Activated B cell treated with CpG ODN at 0.5 μM for 24 hours (primary cell): ENCODE data around the gene ZNF514. TPM values are rescaled to one million over a fixed set of nuclear protein-coding genes. Genes with fewer than 3 reads are reported as not detected.

Source experiments
- ATAC-seq: fragments of 200-7000 bp; cut with Tn5 transposase; one replicate; pipeline ENCODE4 v1.10.0; 2021; ENCODE audit warnings: low read depth, mild to moderate bottlenecking, moderate library complexity
- CTCF ChIA-PET: fragments of 350-600 bp; sonication (Branson Sonifier 250); formaldehyde crosslinking; loops from one replicate; lab custom pipeline; 2021; ENCODE audit warnings: antibody characterized with exemption; lab: Charles Lee
- POLR2A ChIA-PET: fragments of 350-600 bp; sonication (Branson Sonifier 250); formaldehyde crosslinking; loops from one replicate; lab custom pipeline; 2021; ENCODE audit warnings: antibody characterized with exemption; lab: Charles Lee
- DNase-seq: peaks from one replicate; pipeline ENCODE4 v3.0.0; 2022
- H3K27ac Mint-ChIP-seq: one replicate; pipeline ENCODE4 v1.8.0; 2020; ENCODE audit warnings: mixed read lengths
- H3K27me3 Mint-ChIP-seq: one replicate; pipeline ENCODE4 v1.8.0; 2021; ENCODE audit warnings: mixed read lengths
- H3K36me3 Mint-ChIP-seq: one replicate; pipeline ENCODE4 v1.8.0; 2021; ENCODE audit warnings: low read depth, mixed read lengths
- H3K4me1 Mint-ChIP-seq: one replicate; pipeline ENCODE4 v1.8.0; 2021; ENCODE audit warnings: mixed read lengths
- H3K4me3 Mint-ChIP-seq: one replicate; pipeline ENCODE4 v1.8.0; 2020; ENCODE audit warnings: mild to moderate bottlenecking, mixed read lengths
- H3K9me3 Mint-ChIP-seq: one replicate; pipeline ENCODE4 v1.8.0; 2020; ENCODE audit warnings: mixed read lengths
- intact Hi-C: fragments of 100-400 bp; cut with micrococcal nuclease; formaldehyde crosslinking; loops from one replicate; pipeline ENCODE4 v1.15.1; 2024
- total RNA-seq: library from RNA; stranded (reverse); gene quantifications from 2 replicates; pipeline ENCODE4 v1.2.3, GENCODE V29; 2022
- TF ChIP-seq, protein P1 (sequence below): fragments of 200-600 bp; IDR thresholded peaks from one replicate; pipeline ENCODE4 v1.8.0; 2022; ENCODE audit warnings: antibody characterized with exemption, mild to moderate bottlenecking

The ZNF514 gene
- total RNA-seq = 19.0 and 24.7 TPM in 2 replicates

DNA sequence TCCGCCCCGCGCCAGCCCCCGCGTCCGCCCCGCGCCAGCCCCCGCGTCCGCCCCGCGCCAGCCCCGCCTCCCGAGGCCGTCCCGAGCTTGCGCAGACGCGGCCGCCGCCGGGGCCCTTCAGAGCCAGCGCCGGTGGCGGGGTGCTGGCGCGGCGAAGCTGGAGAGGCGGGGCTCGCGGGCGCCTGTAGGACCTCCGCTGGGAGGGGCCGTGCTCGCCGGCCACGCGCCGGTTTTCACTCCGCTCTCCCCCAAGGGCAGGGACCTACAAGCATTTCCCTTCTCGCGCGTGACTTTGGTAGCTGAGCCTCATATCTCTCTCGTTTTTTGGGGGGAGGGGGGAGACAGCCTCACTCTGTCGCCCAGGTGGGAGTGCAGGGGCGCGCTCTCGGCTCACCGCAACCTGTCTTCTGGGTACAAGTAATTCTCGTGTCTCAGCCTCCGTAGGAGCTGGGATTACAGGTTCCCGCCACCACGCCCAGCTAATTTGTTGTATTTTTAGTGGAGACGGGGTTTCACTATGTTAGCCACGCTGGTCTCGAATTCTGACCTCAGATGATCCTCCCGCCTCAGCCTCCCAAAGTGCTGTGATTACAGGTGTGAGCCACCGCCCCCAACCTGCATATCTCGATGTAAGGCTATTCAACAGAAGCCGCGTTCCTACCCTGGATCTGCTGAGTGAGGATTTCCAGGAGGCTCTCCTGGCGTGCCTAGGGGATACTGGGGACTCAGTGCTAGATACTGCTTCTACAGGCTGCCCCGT is at the start of gene ZNF514:
TSS of gene ZNF514 (minus strand) at position 159 of the 760 bp plus-strand sequence. CDS start 6,595 bp downstream, outside the sequence.
- Mint-ChIP-seq H3K9me3 (peaks cover 2% of the 10 kb centered on the region), H3K4me3 (peak within 1 kb of the TSS; percentile 85), H3K36me3 (peaks cover 19% of the 10 kb centered on the region), H3K27ac (peak within 1 kb of the TSS; percentile 79), H3K27me3 (no peaks in the 10 kb centered on the region), H3K4me1 (peaks cover 21% of the 10 kb centered on the region)
- ChIA-PET POLR2A (interaction anchor here (0.6 to 3.5 kb wide), 2 partner anchors 39 to 243 kb away, joined by 3 to 37 read pairs; partner anchors contain the start of genes FAHD2A and MRPS5), CTCF (interaction anchor here (1.4 kb wide), 1 partner anchor 38 kb away, joined by 5 read pairs; the partner anchor contains the start of gene MRPS5)
- intact Hi-C loops = loop anchor here (1.0 kb wide), 1 partner anchor 38 kb away; no protein-coding TSS in a partner anchor
- peak; percentile 78 for DNase-seq
- ATAC-seq = peak; percentile 96
- TF ChIP-seq, protein P1, sequence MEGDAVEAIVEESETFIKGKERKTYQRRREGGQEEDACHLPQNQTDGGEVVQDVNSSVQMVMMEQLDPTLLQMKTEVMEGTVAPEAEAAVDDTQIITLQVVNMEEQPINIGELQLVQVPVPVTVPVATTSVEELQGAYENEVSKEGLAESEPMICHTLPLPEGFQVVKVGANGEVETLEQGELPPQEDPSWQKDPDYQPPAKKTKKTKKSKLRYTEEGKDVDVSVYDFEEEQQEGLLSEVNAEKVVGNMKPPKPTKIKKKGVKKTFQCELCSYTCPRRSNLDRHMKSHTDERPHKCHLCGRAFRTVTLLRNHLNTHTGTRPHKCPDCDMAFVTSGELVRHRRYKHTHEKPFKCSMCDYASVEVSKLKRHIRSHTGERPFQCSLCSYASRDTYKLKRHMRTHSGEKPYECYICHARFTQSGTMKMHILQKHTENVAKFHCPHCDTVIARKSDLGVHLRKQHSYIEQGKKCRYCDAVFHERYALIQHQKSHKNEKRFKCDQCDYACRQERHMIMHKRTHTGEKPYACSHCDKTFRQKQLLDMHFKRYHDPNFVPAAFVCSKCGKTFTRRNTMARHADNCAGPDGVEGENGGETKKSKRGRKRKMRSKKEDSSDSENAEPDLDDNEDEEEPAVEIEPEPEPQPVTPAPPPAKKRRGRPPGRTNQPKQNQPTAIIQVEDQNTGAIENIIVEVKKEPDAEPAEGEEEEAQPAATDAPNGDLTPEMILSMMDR = no peak

DNA sequence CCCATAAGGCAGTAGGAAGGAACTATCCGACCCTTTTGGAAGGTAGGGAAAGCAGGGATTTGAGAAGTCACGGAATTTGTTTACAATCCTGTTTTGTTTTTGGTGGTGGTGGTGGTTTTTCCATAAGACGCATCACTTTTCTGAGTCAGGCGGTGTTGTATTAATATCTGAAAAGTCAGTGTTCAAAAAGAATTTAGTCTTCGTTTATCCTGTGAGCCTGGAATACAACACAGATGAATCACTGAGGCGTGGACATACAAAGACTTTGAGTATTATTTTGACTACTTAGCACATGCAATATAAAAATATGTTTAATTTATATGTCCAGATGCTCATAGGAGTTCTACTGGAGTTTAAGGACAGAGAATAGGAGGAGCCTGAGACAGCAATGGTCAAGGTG is 48.5 kb upstream of the ZNF514 start:
- Mint-ChIP-seq H3K27me3 (no peaks in the 10 kb centered on the region), H3K4me3 (peak overlapping the region; percentile 94), H3K36me3 (peaks cover 40% of the 10 kb centered on the region), H3K4me1 (peaks cover 16% of the 10 kb centered on the region), H3K27ac (peak overlapping the region; percentile 50), H3K9me3 (peaks cover 13% of the 10 kb centered on the region)
- POLR2A ChIA-PET = no interaction called here
- intact Hi-C loops = loop anchor here (5.0 kb wide), 1 partner anchor 194 kb away; the partner anchor contains the start of gene FAHD2A
- no peak for DNase-seq
- CTCF ChIA-PET = no interaction called here
- no peak for ATAC-seq
- TF ChIP-seq, protein P1 = no peak

DNA sequence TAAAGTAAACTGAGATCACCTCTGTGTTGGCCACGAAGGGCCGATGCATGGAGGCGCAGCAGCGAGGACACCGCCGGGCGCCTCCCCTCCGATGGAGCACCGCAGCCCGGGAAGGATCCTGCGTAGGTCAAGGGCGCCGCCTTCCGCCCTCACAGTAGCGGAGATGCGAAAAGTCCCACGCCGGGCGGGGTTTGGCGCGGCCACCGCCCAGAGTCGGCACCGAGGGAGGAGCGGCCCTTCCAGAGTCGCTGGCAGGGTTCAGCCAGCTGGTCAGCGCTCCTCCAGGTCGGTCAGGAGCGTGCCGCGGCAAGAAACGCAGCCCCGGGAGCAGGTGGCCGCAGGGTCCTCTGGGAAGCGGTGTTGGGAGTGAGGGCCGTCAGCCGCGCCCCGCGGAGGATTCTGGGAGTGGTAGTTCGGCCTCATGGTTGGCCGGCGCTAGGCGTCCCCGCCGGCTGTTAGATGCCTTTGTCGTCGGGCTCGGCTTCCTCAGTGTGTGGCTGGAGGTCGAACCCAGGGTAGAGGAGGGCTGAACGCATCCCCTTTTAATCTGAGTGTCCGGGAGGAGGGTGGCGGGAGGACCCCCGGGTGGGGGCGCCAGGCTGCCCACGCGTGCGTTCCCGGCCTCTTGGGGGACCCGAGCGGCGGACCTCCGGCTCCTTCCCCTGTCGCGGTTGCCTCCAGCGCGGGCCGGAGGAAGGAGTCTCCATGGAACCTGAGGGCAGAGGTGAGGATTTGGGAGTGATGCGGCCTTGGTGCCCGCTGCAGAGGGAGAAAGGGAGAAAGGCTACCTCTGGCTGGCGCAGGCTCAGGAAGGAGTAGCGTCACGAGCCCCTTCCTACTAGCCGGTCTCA is 47.7 kb upstream of the ZNF514 start, which contains the start of gene ZNF892:
TSS of gene ZNF892 (plus strand) at position 411 of the 851 bp plus-strand sequence. CDS start at position 706, 295 bp downstream.
- peaks cover 8% of the 10 kb centered on the region for H3K9me3 Mint-ChIP-seq
- TF ChIP-seq, protein P1 = no peak
- ChIA-PET CTCF (no interaction called here), POLR2A (interaction anchor here (1.0 kb wide), 1 partner anchor 42 kb away, joined by 6 read pairs; the partner anchor contains the start of gene ZNF2)
- peak within 1 kb of the TSS; percentile 94 for H3K4me3 Mint-ChIP-seq
- intact Hi-C loops = loop anchor here (1.0 to 5.0 kb wide), 5 partner anchors 14 to 195 kb away; partner anchors contain the start of genes FAHD2A, MRPS5 and ZNF2
- peak within 1 kb of the TSS; percentile 79 for H3K27ac Mint-ChIP-seq
- H3K4me1 Mint-ChIP-seq = peaks cover 16% of the 10 kb centered on the region
- peak; percentile 81 for DNase-seq
- ATAC-seq = peak; percentile 97
- no peaks in the 10 kb centered on the region for H3K27me3 Mint-ChIP-seq
- H3K36me3 Mint-ChIP-seq = peaks cover 32% of the 10 kb centered on the region

DNA sequence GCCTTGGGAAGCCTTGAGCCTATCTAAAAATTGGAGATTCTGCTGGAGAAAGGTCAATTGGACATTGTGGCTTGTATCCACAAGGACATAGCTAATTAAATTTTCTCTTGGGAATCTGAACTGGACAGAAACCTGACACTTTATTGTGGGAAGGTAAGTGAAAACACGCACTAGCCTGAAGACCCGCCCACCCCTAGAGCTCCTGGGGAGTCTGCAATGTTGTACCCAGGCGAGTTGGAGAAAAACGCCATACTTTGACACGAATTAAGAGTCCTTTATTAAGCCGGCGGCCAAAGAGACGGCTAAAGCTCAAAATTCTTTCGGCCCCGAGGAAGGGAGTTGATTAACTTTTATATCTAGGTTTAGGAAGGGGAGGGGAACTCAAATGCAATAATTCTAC is 46.4 kb upstream of the ZNF514 start:
- H3K27ac Mint-ChIP-seq = peak overlapping the region; percentile 35

More for the DNA sequence above, 46.4 kb upstream of the ZNF514 start:
- CTCF ChIA-PET = no interaction called here
- POLR2A ChIA-PET = no interaction called here
- ATAC-seq (no peak), DNase-seq (no peak)
- Mint-ChIP-seq H3K4me1 (peaks cover 16% of the 10 kb centered on the region), H3K4me3 (peak overlapping the region; percentile 94), H3K9me3 (peaks cover 8% of the 10 kb centered on the region), H3K27me3 (no peaks in the 10 kb centered on the region), H3K36me3 (peaks cover 20% of the 10 kb centered on the region)
- TF ChIP-seq, protein P1 = no peak
- intact Hi-C loops = loop anchor here (5.0 kb wide), 1 partner anchor 196 kb away; the partner anchor contains the start of gene FAHD2A
